Lower leg skin (tissue), 3 donors: ENCODE data around the gene RPS15A.

ENCODE experiments used
- CTCF ChIP-seq, 3 donors: fragments of 450-650 bp; IDR thresholded peaks; one replicate each; pipeline ENCODE4 v1.5.1; 2016; ENCODE audit warnings: antibody characterized with exemption in 3 of 3, mild to moderate bottlenecking in 3 of 3, moderate library complexity in 2 of 3
- POLR2A ChIP-seq, 2 donors: fragments of 450-650 bp; IDR thresholded peaks; one replicate each; pipeline ENCODE4 v1.6.1; 2016 to 2017; ENCODE audit warnings: antibody characterized with exemption in 2 of 2, mild to moderate bottlenecking in 1 of 2, moderate library complexity in 1 of 2

GRCh38 chr16:18799500-18799899 is 9.4 kb upstream of the RPS15A start:
- TF ChIP-seq CTCF (IDR thresholded peaks at IDR 0.05) (no peak), POLR2A (IDR thresholded peaks at IDR 0.05) (no peak)
